AG04450 (cell line): ENCODE data around the gene ERCC4. TPM values are rescaled to one million over a fixed set of nuclear protein-coding genes. Genes with fewer than 3 reads are reported as not detected.

ENCODE experiments used
- CTCF ChIA-PET: fragments of 300-600, 350-600 bp; formaldehyde crosslinking; extraction: SDS; loops from one replicate; lab custom pipeline; 2022; ENCODE audit warnings: antibody characterized with exemption, inconsistent platforms; lab: Charles Lee
- POLR2A ChIA-PET: fragments of 350-600 bp; formaldehyde crosslinking; extraction: SDS; loops from one replicate; lab custom pipeline; 2021; ENCODE audit warnings: antibody characterized with exemption, inconsistent platforms; lab: Yijun Ruan, JAX
- DNase-seq: peaks from one replicate; pipeline ENCODE4 v3.0.0-alpha.2; 2011; ENCODE audit warnings: low read depth, low spot score
- H3K27ac ChIP-seq: one replicate; pipeline ENCODE4 v1.5.1; 2012; ENCODE audit warnings: low read depth, low read length, control low read depth
- H3K27me3 ChIP-seq: one replicate; pipeline ENCODE4 v1.6.0; 2012; ENCODE audit warnings: low read length; ENCODE audit not compliant: control insufficient read depth, insufficient read depth
- H3K4me3 ChIP-seq: 2 replicates; pipeline ENCODE4 v1.5.1; 2011; ENCODE audit warnings: mild to moderate bottlenecking, low read depth, low read length, control low read depth
- H3K9me3 ChIP-seq: 2 replicates; pipeline ENCODE4 v1.5.1; 2012; ENCODE audit warnings: low read length; ENCODE audit not compliant: control insufficient read depth, insufficient read depth
- polyA plus RNA-seq: library from polyadenylated mRNA; depleted of rRNA; stranded (reverse); fragments of >200 nt; gene quantifications from 2 replicates; pipeline ENCODE4 v1.2.3, GENCODE V29; 2011
- TF ChIP-seq, protein P1 (sequence below): IDR thresholded peaks from 2 replicates; pipeline ENCODE4 v1.5.1; 2011; ENCODE audit warnings: low read depth, low read length, control low read depth, inconsistent platforms

The ERCC4 gene
- polyA plus RNA-seq, 1 experiment: 9.8 TPM

DNA sequence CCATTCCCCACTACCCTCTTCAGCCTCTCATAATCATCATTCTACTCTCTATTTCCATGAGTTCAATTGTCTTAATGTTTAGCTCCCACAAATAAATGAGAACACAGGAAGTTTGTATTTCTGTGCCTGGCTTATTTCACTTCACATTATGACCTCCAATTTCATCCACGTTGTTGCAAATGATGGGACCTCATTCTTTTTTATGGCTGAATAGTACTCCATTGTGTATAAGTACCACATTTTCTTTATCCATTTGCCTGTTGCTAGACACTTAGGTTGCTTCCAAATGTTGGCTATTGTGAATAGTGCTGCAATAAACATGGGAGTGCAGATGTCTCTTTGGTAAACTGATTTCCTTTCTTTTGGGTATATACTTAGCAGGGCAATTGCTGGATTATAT is 42.3 kb downstream of the ERCC4 start:
- H3K27me3 ChIP-seq: no peaks in the 10 kb centered on the region
- ChIA-PET POLR2A (no interaction called here), CTCF (interaction anchor here (1.6 kb wide), 1 partner anchor 43 kb away, joined by 7 read pairs; the partner anchor contains the start of gene ERCC4)
- H3K27ac ChIP-seq: no peak overlapping the region
- no peak overlapping the region for H3K4me3 ChIP-seq
- TF ChIP-seq, protein P1, sequence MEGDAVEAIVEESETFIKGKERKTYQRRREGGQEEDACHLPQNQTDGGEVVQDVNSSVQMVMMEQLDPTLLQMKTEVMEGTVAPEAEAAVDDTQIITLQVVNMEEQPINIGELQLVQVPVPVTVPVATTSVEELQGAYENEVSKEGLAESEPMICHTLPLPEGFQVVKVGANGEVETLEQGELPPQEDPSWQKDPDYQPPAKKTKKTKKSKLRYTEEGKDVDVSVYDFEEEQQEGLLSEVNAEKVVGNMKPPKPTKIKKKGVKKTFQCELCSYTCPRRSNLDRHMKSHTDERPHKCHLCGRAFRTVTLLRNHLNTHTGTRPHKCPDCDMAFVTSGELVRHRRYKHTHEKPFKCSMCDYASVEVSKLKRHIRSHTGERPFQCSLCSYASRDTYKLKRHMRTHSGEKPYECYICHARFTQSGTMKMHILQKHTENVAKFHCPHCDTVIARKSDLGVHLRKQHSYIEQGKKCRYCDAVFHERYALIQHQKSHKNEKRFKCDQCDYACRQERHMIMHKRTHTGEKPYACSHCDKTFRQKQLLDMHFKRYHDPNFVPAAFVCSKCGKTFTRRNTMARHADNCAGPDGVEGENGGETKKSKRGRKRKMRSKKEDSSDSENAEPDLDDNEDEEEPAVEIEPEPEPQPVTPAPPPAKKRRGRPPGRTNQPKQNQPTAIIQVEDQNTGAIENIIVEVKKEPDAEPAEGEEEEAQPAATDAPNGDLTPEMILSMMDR: no peak
- H3K9me3 ChIP-seq: no peaks in the 10 kb centered on the region
- DNase-seq: no peak

DNA sequence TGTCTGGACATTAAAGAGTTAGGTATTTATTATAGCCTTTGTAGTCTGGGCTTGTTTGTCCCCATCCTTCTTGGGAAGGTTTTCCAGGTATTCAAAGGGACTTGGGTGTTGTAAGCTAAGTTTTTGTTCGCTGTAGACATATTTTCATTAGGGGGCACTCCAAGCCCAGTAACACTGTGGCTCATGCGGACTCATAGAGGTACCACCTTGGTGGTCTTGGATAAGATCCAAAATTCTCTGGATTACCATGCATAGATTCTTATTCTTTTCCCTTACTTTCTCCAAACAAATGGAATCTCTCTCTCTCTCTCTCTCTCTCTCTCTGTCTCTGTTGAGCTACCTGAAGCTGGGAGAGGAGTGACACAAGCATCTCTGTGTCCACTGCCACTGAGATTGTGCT is 48.9 kb downstream of the ERCC4 start:
- Histone ChIP-seq H3K9me3 (no peaks in the 10 kb centered on the region), H3K27ac (no peak overlapping the region), H3K27me3 (no peaks in the 10 kb centered on the region), H3K4me3 (no peak overlapping the region)
- POLR2A ChIA-PET: no interaction called here
- CTCF ChIA-PET: no interaction called here
- DNase-seq: no peak
- TF ChIP-seq, protein P1: no peak

DNA sequence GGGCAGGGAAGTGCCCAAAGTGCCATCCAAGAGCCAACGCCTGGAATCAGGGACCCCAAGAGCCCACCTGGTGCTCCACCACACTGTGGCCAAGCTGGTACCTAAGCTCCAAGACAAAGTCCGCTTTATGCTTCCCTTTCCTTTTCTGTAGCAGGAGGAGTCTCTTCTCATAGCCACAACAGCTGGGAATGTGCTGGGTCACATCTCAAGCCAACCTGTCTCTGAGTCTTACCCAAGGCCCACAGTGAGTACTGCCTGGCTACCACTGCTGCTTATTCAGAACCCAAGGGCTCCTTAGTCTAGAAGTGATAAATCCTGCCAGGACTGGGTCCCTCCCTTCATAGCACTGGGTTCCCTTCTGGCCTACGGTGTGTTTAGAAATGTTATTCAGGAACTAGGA is 49.8 kb downstream of the ERCC4 start:
- DNase-seq: no peak
- TF ChIP-seq, protein P1: no peak
- no peak overlapping the region for H3K27ac ChIP-seq
- no peak overlapping the region for H3K4me3 ChIP-seq
- ChIA-PET CTCF (no interaction called here), POLR2A (no interaction called here)
- H3K27me3 ChIP-seq: no peaks in the 10 kb centered on the region
- H3K9me3 ChIP-seq: no peaks in the 10 kb centered on the region

DNA sequence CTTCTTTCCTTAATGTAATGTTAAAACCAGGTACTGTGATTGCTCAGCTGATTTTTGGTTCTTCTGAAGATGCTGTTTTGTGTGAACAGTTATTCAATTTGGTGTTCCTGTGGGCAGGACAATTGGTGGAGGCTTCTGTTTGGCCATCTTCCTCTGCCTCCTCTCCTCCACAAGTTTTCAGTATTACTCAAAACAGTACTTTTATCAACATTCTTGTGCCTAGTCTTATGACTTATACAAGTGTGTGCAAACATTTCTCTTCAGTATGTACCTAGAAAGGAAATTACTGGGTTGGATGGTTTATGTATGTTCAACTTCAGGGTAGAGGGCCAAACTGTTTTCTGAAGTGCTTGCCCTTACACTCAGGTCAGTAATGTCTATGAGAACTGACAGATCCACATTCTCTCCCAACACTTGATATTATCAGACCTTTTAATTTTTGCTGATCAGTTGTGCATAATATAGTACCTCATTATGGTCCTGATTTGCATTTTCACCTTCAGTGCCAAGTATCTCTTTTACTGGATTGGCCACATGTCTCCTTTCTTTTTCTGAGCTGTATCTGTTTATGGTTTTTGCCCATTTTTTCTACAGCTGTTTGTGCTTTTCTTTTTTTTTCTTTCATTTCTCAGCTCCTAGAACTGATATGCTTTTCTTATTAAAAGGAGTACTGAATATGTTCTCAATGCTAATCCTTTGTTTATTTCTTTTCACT is 50.9 kb downstream of the ERCC4 start:
- CTCF ChIA-PET: no interaction called here
- Histone ChIP-seq H3K27ac (no peak overlapping the region), H3K4me3 (no peak overlapping the region), H3K9me3 (no peaks in the 10 kb centered on the region), H3K27me3 (no peaks in the 10 kb centered on the region)
- TF ChIP-seq, protein P1: no peak
- DNase-seq: no peak
- POLR2A ChIA-PET: no interaction called here

DNA sequence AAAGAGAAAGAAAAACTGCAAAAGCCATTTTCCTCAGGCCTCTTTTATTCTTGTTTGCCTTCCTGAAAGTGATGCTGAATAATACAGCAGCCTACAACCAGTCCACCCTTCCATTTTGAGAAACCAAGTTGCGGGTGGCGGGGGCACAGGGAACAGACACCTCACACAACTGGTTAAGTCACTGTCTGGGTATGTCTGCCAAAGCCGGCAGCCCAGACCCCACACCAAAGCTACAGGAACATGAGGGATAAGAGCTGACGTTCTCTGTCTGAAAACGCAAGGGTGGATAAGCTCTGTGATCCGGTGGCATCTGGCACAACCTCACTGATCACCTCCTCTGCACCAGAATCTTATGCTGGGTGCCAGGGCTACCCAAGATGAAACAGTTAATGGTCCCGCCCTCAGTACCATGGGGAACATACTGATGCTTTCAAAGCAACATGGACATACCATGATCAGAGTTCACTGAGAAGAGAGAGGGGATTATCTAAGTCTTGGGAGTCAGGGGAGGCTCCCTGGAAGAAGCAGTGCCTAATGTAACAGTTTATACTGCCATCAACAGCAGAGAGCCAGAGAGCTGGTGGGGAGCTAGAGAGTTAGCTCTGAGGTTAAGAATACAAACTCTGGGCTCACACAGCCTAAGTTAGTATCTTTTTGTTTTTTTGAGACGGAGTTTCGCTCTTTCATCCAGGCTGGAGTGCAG is 53.5 kb downstream of the ERCC4 start:
- CTCF ChIA-PET: interaction anchor here (0.7 kb wide), 1 partner anchor 53 kb away, joined by 3 read pairs; the partner anchor contains the start of gene ERCC4
- no peak overlapping the region for H3K27ac ChIP-seq
- POLR2A ChIA-PET: no interaction called here

More for the DNA sequence above, 53.5 kb downstream of the ERCC4 start:
- TF ChIP-seq, protein P1: no peak
- Histone ChIP-seq H3K9me3 (no peaks in the 10 kb centered on the region), H3K27me3 (no peaks in the 10 kb centered on the region), H3K4me3 (no peak overlapping the region)
- no peak for DNase-seq
